H1 (cell line): Measurements from ENCODE around the gene GPATCH2L. TPM values are rescaled to one million over a fixed set of nuclear protein-coding genes. Genes with fewer than 3 reads are reported as not detected.

Experiments
- CEBPB ChIP-seq: IDR thresholded peaks from 2 replicates; pipeline ENCODE4 v1.6.1; 2012; ENCODE audit warnings: low read depth, low read length
- CHD2 ChIP-seq: IDR thresholded peaks from 2 replicates; pipeline ENCODE4 v1.6.1; 2012; ENCODE audit warnings: low read length, improper control_type of control experiment
- EGR1 ChIP-seq: IDR thresholded peaks from 2 replicates; pipeline ENCODE4 v1.6.1; 2011; ENCODE audit warnings: low read depth, low read length, borderline replicate concordance
- GTF2F1 ChIP-seq: IDR thresholded peaks from 2 replicates; pipeline ENCODE4 v1.6.1; 2012; ENCODE audit warnings: low read depth, low read length, improper control_type of control experiment, borderline replicate concordance
- HDAC2 ChIP-seq, 2 experiments: fragments of 300-600 bp in 1 of 2; sonication (generic) in 1 of 2; IDR thresholded peaks; 2 replicates each; pipeline ENCODE4 v1.6.1; 2011 to 2012; ENCODE audit warnings: low read depth in 2 of 2, low read length in 2 of 2, mild to moderate bottlenecking in 2 of 2, moderate library complexity in 2 of 2, borderline replicate concordance in 1 of 2, inconsistent platforms in 1 of 2
- MAFK ChIP-seq: IDR thresholded peaks from 2 replicates; pipeline ENCODE4 v1.6.1; 2012; ENCODE audit warnings: low read depth, mild to moderate bottlenecking, improper control_type of control experiment, low read length
- TAF7 ChIP-seq: optimal IDR thresholded peaks from 2 replicates; pipeline ENCODE3; 2011; ENCODE audit warnings: low read depth, mild to moderate bottlenecking, inconsistent platforms, low read length, moderate library complexity, borderline replicate concordance
- TCF12 ChIP-seq: IDR thresholded peaks from 2 replicates; pipeline ENCODE4 v1.6.1; 2011; ENCODE audit warnings: low read depth, mild to moderate bottlenecking, low read length
- polyA plus RNA-seq, 7 experiments: library from polyadenylated mRNA; depleted of rRNA in 3 of 7; stranded (reverse) in 5 of 7; unstranded in 2 of 7; fragments of >200 nt in 5 of 7; fragments of 200-250 nt in 2 of 7; gene quantifications; 1 replicate in 5 of 7; 2 replicates in 1 of 7; 4 replicates in 1 of 7; pipeline versions ENCODE4 v1.2.1 to v1.2.3, GENCODE V29; 2011 to 2013; ENCODE audit warnings: missing spikeins in 2 of 7, mixed read lengths in 2 of 7
- total RNA-seq: library from RNA; stranded (reverse); fragmentation: NEBNext Ultra II Directional; extraction: Animal tissue kit (Norgen Biotek cat#: 25700); gene quantifications from 2 replicates; pipeline ENCODE4 v1.2.1, GENCODE V29; 2021
- TF ChIP-seq, protein P1 (sequence below): fragments of 300-600 bp; sonication (generic); IDR thresholded peaks from 2 replicates; pipeline ENCODE4 v1.7.1; 2012; ENCODE audit warnings: low read length, moderate library complexity, mild to moderate bottlenecking, inconsistent platforms; ENCODE audit not compliant: insufficient replicate concordance

The GPATCH2L gene
- total and polyA plus RNA-seq, 2 of the 8 experiments (the other 6 are each of a cell fraction or from before 2014, with no cell fraction given), result 26.0 to 54.9 TPM

DNA sequence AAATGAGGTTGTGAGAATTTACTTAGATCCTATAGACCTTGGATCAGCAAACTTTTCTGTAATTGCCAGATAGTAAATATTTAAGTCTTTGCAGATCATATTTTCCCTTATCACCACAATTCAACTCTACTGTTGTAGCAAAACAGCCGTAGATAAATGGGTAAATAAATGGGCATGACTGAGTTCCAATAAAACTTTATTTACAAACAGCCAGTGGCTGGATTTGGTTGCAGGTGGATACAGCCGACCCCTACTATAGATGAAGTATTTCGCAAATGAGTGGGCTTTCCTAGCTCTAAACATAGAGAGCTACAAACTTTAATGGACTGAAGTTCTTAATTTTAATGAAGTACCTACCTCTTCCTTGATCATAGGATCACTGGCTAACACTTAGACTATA is 100.7 kb downstream of the GPATCH2L start (continued):
- TF ChIP-seq, protein P1, sequence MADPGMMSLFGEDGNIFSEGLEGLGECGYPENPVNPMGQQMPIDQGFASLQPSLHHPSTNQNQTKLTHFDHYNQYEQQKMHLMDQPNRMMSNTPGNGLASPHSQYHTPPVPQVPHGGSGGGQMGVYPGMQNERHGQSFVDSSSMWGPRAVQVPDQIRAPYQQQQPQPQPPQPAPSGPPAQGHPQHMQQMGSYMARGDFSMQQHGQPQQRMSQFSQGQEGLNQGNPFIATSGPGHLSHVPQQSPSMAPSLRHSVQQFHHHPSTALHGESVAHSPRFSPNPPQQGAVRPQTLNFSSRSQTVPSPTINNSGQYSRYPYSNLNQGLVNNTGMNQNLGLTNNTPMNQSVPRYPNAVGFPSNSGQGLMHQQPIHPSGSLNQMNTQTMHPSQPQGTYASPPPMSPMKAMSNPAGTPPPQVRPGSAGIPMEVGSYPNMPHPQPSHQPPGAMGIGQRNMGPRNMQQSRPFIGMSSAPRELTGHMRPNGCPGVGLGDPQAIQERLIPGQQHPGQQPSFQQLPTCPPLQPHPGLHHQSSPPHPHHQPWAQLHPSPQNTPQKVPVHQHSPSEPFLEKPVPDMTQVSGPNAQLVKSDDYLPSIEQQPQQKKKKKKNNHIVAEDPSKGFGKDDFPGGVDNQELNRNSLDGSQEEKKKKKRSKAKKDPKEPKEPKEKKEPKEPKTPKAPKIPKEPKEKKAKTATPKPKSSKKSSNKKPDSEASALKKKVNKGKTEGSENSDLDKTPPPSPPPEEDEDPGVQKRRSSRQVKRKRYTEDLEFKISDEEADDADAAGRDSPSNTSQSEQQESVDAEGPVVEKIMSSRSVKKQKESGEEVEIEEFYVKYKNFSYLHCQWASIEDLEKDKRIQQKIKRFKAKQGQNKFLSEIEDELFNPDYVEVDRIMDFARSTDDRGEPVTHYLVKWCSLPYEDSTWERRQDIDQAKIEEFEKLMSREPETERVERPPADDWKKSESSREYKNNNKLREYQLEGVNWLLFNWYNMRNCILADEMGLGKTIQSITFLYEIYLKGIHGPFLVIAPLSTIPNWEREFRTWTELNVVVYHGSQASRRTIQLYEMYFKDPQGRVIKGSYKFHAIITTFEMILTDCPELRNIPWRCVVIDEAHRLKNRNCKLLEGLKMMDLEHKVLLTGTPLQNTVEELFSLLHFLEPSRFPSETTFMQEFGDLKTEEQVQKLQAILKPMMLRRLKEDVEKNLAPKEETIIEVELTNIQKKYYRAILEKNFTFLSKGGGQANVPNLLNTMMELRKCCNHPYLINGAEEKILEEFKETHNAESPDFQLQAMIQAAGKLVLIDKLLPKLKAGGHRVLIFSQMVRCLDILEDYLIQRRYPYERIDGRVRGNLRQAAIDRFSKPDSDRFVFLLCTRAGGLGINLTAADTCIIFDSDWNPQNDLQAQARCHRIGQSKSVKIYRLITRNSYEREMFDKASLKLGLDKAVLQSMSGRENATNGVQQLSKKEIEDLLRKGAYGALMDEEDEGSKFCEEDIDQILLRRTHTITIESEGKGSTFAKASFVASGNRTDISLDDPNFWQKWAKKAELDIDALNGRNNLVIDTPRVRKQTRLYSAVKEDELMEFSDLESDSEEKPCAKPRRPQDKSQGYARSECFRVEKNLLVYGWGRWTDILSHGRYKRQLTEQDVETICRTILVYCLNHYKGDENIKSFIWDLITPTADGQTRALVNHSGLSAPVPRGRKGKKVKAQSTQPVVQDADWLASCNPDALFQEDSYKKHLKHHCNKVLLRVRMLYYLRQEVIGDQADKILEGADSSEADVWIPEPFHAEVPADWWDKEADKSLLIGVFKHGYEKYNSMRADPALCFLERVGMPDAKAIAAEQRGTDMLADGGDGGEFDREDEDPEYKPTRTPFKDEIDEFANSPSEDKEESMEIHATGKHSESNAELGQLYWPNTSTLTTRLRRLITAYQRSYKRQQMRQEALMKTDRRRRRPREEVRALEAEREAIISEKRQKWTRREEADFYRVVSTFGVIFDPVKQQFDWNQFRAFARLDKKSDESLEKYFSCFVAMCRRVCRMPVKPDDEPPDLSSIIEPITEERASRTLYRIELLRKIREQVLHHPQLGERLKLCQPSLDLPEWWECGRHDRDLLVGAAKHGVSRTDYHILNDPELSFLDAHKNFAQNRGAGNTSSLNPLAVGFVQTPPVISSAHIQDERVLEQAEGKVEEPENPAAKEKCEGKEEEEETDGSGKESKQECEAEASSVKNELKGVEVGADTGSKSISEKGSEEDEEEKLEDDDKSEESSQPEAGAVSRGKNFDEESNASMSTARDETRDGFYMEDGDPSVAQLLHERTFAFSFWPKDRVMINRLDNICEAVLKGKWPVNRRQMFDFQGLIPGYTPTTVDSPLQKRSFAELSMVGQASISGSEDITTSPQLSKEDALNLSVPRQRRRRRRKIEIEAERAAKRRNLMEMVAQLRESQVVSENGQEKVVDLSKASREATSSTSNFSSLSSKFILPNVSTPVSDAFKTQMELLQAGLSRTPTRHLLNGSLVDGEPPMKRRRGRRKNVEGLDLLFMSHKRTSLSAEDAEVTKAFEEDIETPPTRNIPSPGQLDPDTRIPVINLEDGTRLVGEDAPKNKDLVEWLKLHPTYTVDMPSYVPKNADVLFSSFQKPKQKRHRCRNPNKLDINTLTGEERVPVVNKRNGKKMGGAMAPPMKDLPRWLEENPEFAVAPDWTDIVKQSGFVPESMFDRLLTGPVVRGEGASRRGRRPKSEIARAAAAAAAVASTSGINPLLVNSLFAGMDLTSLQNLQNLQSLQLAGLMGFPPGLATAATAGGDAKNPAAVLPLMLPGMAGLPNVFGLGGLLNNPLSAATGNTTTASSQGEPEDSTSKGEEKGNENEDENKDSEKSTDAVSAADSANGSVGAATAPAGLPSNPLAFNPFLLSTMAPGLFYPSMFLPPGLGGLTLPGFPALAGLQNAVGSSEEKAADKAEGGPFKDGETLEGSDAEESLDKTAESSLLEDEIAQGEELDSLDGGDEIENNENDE, result no peak
- TF ChIP-seq CHD2 (no peak), HDAC2 (IDR thresholded peaks at IDR 0.05; ENCODE audit: borderline replicate concordance in 1 of 2, low read depth in 2 of 2, low read length in 2 of 2) (no peak), GTF2F1 (no peak), TCF12 (no peak), MAFK (no peak), EGR1 (no peak), CEBPB (no peak), TAF7 (no peak)
